ENCODE measurements around the gene RAB15. TPM values are rescaled to one million over a fixed set of nuclear protein-coding genes. Genes with fewer than 3 reads are reported as not detected.

Gene RAB15
- total and polyA plus RNA-seq, 9 of the 15 experiments (the other 6 are each of a cell fraction or from before 2014, with no cell fraction given), result 0.09 to 0.30 (median 0.16) TPM; not detected in 2

DNA sequence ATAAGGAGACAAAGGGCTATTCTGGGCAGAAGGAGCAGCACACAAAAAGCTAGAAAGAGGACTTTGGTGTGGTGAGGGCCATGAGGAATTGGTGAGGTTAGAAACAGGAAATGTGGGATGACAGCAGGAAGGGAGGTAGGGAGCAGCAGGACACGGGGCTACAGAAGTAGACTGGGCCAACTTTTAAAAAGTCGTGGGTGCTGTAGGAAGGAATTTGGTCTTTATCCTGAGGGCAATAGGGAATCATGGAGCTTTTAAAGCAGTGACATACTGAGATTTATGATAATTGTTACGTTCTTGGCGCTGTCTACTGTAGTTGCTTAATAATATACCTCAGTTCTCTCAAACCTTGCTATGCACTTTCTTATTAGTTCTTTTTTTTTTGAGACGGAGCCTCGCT is 66.1 kb downstream of the RAB15 start:
- in situ Hi-C loops (cut with MboI) (no loop called here), intact Hi-C loops (cut with micrococcal nuclease) (no loop called here)
- ATAC-seq, result no peak
- 13% methylated on average over 4 of the region's 6 CpGs for WGBS (ENCODE audit: insufficient coverage, low coverage, missing lambda C conversion rate)
- FAIRE-seq, result no peak
- Histone ChIP-seq H2AFZ (ENCODE audit: low read depth, low read length) (no peak overlapping the region), H3K79me2 (ENCODE audit: control insufficient read depth, insufficient read depth, low read length) (no peaks in the 10 kb centered on the region), H3K27me3 (ENCODE audit: control insufficient read depth in 2 of 2, insufficient read depth in 2 of 2, low read length in 2 of 2) (peaks cover 4 to 8% of the 10 kb centered on the region in 2 experiments; a peak in 2 of 5 replicates), H3K4me3 (no peak overlapping the region), H3K4me1 (replicated peaks in 1 of 2; ENCODE audit: control insufficient read depth in 2 of 2, insufficient read depth in 2 of 2, low read length in 2 of 2) (no peaks in the 10 kb centered on the region), H3K9me1 (ENCODE audit: control insufficient read depth, insufficient read depth, low read length) (no peaks in the 10 kb centered on the region), H3K27ac (ENCODE audit: extremely low read depth, low read depth, low read length) (no peak overlapping the region), H3K9me3 (replicated peaks; ENCODE audit: control insufficient read depth, insufficient read depth, low read depth, low read length) (no peaks in the 10 kb centered on the region), H3K36me3 (ENCODE audit: control insufficient read depth, insufficient read depth, low read length) (no peaks in the 10 kb centered on the region), H3K4me2 (ENCODE audit: insufficient read depth, low read length) (no peak overlapping the region), H3K9ac (ENCODE audit: insufficient read depth in 1 of 2, low read depth in 2 of 2, low read length in 2 of 2) (no peak overlapping the region), H4K20me1 (replicated peaks; ENCODE audit: control insufficient read depth, insufficient read depth, low read length) (no peaks in the 10 kb centered on the region)
- ChIA-PET CTCF (ENCODE audit: low intra/inter-chr PET ratio) (no interaction called here), POLR2A (interaction anchor here (0.6 kb wide), 1 partner anchor 15 kb away, joined by 3 read pairs; no protein-coding TSS in a partner anchor)
- no peak for DNase-seq (ENCODE audit: extremely low read depth in 1 of 4, low spot score in 3 of 4)
- no TSS peak for BruUV-seq (replicated peaks)
- TF ChIP-seq, protein P1, sequence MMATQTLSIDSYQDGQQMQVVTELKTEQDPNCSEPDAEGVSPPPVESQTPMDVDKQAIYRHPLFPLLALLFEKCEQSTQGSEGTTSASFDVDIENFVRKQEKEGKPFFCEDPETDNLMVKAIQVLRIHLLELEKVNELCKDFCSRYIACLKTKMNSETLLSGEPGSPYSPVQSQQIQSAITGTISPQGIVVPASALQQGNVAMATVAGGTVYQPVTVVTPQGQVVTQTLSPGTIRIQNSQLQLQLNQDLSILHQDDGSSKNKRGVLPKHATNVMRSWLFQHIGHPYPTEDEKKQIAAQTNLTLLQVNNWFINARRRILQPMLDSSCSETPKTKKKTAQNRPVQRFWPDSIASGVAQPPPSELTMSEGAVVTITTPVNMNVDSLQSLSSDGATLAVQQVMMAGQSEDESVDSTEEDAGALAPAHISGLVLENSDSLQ (IDR thresholded peaks at IDR 0.05), result no peak
- TF ChIP-seq EP300 (IDR thresholded peaks at IDR 0.05; ENCODE audit: low read length), result no peak
- TF ChIP-seq ZNF23 (CRISPR knock-in tag; IDR thresholded peaks at IDR 0.05), result no peak

DNA sequence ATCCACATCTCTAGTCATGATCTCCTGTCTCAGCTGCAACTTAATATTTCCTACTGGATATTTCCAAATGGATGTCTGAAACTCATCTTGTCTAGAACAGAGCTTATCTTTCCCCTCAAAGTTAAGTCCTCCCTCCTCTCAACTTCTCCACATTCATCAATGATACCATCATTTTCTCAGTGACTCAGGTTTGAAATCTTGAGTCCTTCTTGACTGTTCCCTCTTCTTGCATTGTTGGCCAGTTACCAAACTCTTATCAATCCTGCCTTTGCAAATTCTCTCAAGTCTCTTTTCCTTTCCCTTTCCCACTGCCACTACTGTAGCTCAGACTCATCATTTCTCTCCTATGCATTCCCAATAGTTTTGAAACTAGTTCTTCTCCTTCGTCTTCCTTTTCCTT is 72.2 kb downstream of the RAB15 start:
- DNase-seq (ENCODE audit: extremely low read depth in 1 of 4, low spot score in 3 of 4), result peak in 2 of 4 experiments; percentile 14 to 35
- BruUV-seq (replicated peaks), result no TSS peak
- H3K27ac ChIP-seq (ENCODE audit: extremely low read depth, low read depth, low read length), result no peak overlapping the region
- H2AFZ ChIP-seq (ENCODE audit: low read depth, low read length), result no peak overlapping the region
- no peaks in the 10 kb centered on the region for H3K36me3 ChIP-seq (ENCODE audit: control insufficient read depth, insufficient read depth, low read length)
- H3K4me3 ChIP-seq, result no peak overlapping the region
- in situ Hi-C loops (cut with MboI), result no loop called here
- H4K20me1 ChIP-seq (replicated peaks; ENCODE audit: control insufficient read depth, insufficient read depth, low read length), result no peaks in the 10 kb centered on the region
- H3K27me3 ChIP-seq (ENCODE audit: control insufficient read depth in 2 of 2, insufficient read depth in 2 of 2, low read length in 2 of 2), result peaks cover 4 to 5% of the 10 kb centered on the region in 2 experiments; a peak in 2 of 5 replicates
- WGBS (ENCODE audit: insufficient coverage, low coverage, missing lambda C conversion rate), result 0% methylated on average over 1 of the region's 1 CpG
- ChIA-PET POLR2A (interaction anchor here (1.4 to 1.6 kb wide), 2 partner anchors 8 to 11 kb away, joined by 6 to 7 read pairs; no protein-coding TSS in a partner anchor), CTCF (ENCODE audit: low intra/inter-chr PET ratio) (no interaction called here)
- H3K9me3 ChIP-seq (replicated peaks; ENCODE audit: control insufficient read depth, insufficient read depth, low read depth, low read length), result no peaks in the 10 kb centered on the region
- no peak overlapping the region for H3K4me2 ChIP-seq (ENCODE audit: insufficient read depth, low read length)
- H3K4me1 ChIP-seq (replicated peaks in 1 of 2; ENCODE audit: control insufficient read depth in 2 of 2, insufficient read depth in 2 of 2, low read length in 2 of 2), result no peaks in the 10 kb centered on the region
- no peaks in the 10 kb centered on the region for H3K79me2 ChIP-seq (ENCODE audit: control insufficient read depth, insufficient read depth, low read length)
- ATAC-seq, result no peak
- peak; percentile 42 for FAIRE-seq
- no peaks in the 10 kb centered on the region for H3K9me1 ChIP-seq (ENCODE audit: control insufficient read depth, insufficient read depth, low read length)
- H3K9ac ChIP-seq (ENCODE audit: insufficient read depth in 1 of 2, low read depth in 2 of 2, low read length in 2 of 2), result no peak overlapping the region
- intact Hi-C loops (cut with micrococcal nuclease), result loop anchor here (5.0 kb wide), 1 partner anchor 82 kb away; no protein-coding TSS in a partner anchor
- TF ChIP-seq FOSL1 (tag; conservative IDR thresholded peaks at IDR 0.05) (peak; percentile 74), DPF2 (IDR thresholded peaks at IDR 0.05) (peak; percentile 58), CTBP1 (IDR thresholded peaks at IDR 0.05; ENCODE audit: borderline replicate concordance) (0 out of 2 replicates have a peak, but pooled peaks have one; percentile 44), SMARCE1 (IDR thresholded peaks at IDR 0.05) (peak; percentile 51; the same call in 1 of the 2 replicates)
- TF ChIP-seq, protein P2, sequence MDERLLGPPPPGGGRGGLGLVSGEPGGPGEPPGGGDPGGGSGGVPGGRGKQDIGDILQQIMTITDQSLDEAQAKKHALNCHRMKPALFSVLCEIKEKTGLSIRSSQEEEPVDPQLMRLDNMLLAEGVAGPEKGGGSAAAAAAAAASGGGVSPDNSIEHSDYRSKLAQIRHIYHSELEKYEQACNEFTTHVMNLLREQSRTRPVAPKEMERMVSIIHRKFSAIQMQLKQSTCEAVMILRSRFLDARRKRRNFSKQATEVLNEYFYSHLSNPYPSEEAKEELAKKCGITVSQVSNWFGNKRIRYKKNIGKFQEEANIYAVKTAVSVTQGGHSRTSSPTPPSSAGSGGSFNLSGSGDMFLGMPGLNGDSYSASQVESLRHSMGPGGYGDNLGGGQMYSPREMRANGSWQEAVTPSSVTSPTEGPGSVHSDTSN (CRISPR knock-in tag; IDR thresholded peaks at IDR 0.05; ENCODE audit: low read depth), result no peak
- TF ChIP-seq, protein P2 (tag; conservative IDR thresholded peaks at IDR 0.05; ENCODE audit: low read depth), result 0 out of 2 replicates have a peak, but pooled peaks have one; percentile 29
- TF ChIP-seq, protein P3, sequence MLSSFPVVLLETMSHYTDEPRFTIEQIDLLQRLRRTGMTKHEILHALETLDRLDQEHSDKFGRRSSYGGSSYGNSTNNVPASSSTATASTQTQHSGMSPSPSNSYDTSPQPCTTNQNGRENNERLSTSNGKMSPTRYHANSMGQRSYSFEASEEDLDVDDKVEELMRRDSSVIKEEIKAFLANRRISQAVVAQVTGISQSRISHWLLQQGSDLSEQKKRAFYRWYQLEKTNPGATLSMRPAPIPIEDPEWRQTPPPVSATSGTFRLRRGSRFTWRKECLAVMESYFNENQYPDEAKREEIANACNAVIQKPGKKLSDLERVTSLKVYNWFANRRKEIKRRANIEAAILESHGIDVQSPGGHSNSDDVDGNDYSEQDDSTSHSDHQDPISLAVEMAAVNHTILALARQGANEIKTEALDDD (IDR thresholded peaks at IDR 0.05), result 0 out of 2 replicates have a peak, but pooled peaks have one; percentile 27
